ENCODE results near the gene PCDHA2.
"Not testable (repeated sequence)": the region's sequence is repeated elsewhere in the genome, so short reads cannot be mapped to it uniquely, and the experiment has no call there.

Gene PCDHA2

DNA sequence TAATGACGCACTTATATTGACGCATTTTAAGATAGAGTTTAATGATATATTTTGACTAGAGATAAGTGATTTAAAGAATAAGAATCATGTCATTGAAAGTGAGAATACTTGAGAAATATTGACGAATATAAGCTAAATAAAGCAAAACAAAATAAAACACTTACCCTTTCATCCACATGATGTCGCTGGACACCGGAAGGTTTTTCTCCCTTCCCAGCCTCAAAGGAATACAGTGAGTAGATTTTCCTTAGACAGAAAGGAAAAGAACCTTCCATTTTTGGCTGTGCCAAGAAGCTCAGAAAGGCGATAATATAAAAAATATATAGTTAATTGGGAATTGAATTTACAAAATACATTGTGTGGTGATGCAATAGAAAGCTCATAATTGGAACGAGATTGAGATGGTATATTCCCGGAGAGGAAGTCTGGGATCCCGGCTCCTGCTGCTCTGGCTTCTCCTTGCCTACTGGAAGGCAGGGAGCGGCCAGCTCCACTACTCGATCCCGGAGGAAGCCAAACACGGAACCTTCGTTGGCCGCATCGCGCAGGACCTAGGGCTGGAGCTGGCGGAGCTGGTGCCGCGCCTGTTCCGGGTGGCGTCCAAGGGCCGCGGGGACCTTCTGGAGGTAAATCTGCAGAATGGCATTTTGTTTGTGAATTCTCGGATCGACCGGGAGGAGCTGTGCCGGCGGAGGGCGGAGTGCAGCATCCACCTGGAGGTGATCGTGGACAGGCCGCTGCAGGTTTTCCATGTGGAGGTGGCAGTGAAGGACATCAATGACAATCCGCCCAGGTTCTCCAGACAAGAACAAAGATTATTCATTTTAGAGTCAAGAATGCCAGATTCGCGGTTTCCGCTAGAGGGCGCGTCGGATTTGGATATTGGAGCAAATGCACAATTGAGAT lies 27.0 kb downstream of the PCDHA2 start, which contains the start of gene PCDHA5:
PCDHA5 (plus strand) TSS at position 239 of the 906 bp plus-strand sequence.
- no peak for FAIRE-seq

DNA sequence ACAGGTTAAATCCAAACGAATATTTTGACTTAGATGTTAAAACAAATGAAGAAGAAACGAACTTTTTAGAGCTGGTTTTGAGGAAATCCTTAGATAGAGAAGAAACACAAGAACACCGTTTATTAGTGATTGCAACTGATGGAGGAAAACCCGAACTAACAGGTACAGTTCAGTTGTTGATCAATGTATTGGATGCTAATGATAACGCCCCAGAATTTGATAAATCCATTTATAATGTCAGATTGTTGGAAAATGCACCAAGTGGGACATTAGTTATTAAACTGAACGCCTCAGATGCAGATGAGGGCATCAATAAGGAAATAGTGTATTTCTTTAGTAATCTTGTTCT lies 27.6 kb downstream of the PCDHA2 start:
- FAIRE-seq, result no peak

DNA sequence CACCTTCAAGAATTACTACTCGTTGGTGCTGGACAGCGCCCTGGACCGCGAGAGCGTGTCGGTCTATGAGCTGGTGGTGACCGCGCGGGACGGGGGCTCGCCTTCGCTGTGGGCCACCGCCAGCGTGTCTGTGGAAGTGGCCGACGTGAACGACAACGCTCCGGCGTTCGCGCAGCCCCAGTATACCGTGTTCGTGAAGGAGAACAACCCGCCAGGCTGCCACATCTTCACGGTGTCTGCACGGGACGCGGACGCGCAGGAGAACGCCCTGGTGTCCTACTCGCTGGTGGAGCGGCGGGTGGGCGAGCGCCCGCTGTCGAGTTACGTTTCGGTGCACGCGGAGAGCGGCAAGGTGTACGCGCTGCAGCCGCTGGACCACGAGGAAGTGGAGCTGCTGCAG lies 28.3 kb downstream of the PCDHA2 start:
- FAIRE-seq, result not testable (repeated sequence)

DNA sequence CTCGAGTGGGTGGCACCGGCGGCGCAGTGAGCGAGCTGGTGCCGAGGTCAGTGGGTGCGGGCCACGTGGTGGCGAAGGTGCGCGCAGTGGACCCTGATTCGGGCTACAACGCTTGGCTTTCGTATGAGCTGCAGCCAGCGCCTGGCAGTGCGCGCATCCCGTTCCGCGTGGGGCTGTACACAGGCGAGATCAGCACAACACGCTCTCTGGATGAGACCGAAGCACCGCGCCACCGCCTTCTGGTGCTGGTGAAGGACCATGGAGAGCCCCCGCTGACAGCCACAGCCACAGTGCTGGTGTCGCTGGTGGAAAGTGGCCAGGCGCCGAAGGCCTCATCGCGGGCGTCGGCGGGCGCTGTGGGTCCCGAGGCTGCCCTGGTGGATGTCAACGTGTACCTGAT lies 28.8 kb downstream of the PCDHA2 start:
- no peak for FAIRE-seq

DNA sequence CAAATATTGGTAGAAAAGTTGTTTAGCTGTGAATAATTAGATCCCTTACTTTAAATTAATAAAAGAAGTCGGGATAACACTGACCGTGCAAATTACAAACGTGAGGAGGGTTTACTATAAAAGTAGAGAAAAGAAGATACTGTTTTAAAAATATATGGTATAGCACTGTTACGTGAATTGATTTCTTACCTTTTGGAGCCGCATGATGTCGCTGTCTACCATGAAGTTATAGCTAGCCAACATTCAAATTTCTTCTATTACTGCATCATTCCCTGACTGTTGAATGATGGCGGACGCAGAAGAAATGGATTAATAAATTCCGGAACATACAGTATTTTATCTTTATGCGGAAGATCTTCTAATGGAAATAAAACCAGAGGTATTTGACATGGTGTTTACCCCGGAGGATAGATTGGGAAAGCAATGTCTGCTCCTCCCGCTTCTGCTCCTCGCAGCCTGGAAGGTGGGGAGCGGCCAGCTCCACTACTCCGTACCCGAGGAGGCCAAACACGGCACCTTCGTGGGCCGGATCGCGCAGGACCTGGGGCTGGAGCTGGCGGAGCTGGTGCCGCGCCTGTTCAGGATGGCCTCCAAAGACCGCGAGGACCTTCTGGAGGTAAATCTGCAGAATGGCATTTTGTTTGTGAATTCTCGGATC lies 33.2 kb downstream of the PCDHA2 start, which contains the start of gene PCDHA6:
PCDHA6 (plus strand) TSS at position 257 of the 658 bp plus-strand sequence; CDS start at position 389, 132 bp downstream.
- FAIRE-seq, result no peak

DNA sequence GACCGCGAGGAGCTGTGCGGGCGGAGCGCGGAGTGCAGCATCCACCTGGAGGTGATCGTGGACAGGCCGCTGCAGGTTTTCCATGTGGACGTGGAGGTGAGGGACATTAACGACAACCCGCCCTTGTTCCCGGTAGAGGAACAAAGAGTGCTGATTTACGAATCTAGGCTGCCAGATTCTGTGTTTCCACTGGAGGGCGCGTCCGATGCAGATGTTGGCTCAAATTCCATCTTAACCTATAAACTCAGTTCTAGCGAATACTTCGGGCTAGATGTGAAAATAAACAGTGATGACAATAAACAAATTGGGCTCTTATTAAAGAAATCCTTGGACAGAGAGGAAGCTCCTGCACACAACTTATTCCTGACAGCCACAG lies 33.7 kb downstream of the PCDHA2 start:
- no peak for FAIRE-seq

DNA sequence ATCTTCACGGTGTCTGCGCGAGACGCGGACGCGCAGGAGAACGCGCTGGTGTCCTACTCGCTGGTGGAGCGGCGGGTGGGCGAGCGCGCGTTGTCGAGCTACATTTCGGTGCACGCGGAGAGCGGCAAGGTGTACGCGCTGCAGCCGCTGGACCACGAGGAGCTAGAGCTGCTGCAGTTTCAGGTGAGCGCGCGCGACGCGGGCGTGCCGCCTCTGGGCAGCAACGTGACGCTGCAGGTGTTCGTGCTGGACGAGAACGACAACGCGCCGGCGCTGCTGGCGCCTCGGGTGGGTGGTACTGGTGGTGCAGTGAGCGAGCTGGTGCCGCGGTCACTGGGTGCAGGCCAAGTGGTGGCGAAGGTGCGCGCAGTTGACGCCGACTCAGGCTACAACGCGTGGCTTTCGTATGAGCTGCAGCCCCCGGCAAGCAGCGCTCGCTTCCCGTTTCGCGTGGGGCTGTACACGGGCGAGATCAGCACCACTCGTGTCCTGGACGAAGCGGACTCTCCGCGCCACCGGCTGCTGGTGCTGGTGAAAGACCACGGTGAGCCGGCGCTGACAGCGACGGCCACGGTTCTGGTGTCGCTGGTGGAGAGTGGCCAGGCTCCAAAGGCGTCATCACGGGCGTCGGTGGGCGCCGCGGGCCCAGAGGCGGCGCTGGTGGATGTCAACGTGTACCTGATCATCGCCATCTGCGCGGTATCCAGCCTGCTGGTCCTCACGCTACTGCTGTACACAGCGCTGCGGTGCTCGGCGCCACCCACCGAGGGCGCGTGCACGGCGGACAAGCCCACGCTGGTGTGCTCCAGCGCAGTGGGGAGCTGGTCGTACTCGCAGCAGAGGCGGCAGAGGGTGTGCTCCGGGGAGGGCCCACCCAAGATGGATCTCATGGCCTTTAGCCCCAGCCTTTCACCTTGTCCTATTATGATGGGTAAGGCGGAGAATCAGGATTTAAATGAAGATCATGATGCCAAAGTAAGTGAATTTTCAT lies 35.2 kb downstream of the PCDHA2 start:
- FAIRE-seq, result not testable (repeated sequence)

DNA sequence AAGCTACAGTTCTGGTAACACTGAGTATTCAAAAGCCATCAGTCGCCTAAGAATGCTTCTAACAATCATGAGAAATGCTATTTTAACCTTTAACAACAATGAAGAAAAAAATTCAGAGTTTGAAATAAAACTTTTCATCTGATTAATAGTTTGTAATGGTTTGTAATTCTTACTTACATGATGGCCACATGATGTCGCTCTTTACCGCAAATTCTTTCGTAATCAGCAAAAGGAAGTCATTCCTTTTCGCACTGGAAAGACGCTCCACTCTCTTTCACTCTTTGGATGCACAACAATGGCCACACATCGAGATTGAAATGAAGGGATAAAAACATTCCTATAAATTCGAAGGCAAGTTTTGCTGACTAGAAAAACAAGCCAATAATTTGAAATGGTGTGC lies 39.3 kb downstream of the PCDHA2 start, which contains the start of gene PCDHA7:
PCDHA7 (plus strand) TSS at position 277 of the 400 bp plus-strand sequence; CDS start at position 392, 115 bp downstream.
- no peak for FAIRE-seq

DNA sequence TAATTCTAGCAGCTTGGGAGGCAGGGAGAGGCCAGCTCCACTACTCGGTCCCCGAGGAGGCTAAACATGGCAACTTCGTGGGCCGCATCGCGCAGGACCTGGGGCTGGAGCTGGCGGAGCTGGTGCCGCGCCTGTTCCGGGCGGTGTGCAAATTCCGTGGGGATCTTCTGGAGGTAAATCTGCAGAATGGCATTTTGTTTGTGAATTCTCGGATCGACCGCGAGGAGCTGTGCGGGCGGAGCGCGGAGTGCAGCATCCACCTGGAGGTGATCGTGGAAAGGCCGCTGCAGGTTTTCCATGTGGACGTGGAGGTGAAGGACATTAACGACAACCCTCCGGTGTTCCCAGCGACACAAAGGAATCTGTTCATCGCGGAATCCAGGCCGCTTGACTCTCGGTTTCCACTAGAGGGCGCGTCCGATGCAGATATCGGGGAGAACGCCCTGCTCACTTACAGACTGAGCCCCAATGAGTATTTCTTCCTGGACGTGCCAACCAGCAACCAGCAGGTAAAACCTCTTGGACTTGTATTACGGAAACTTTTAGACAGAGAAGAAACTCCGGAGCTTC lies 39.9 kb downstream of the PCDHA2 start:
- FAIRE-seq, result not testable (repeated sequence)

DNA sequence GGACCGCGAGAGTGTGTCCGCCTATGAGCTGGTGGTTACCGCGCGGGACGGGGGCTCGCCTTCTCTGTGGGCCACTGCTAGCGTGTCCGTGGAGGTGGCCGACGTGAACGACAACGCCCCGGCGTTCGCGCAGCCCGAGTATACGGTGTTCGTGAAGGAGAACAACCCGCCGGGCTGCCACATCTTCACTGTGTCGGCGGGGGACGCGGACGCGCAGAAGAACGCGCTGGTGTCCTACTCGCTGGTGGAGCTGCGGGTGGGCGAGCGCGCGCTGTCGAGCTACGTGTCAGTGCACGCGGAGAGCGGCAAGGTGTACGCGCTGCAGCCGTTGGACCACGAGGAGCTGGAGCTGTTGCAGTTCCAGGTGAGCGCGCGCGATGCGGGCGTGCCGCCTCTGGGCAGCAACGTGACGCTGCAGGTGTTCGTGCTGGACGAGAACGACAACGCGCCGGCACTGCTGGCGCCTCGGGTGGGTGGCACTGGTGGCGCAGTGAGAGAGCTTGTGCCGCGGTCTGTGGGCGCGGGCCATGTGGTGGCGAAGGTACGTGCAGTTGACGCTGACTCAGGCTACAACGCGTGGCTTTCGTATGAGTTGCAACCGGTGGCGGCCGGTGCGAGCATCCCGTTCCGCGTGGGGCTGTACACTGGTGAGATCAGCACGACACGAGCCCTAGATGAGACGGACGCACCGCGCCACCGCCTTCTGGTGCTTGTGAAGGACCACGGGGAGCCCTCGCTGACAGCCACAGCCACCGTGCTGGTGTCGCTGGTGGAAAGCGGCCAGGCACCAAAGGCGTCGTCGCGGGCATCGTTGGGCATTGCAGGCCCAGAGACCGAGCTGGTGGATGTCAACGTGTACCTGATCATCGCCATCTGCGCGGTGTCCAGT lies 41.2 kb downstream of the PCDHA2 start:
- no peak for FAIRE-seq

DNA sequence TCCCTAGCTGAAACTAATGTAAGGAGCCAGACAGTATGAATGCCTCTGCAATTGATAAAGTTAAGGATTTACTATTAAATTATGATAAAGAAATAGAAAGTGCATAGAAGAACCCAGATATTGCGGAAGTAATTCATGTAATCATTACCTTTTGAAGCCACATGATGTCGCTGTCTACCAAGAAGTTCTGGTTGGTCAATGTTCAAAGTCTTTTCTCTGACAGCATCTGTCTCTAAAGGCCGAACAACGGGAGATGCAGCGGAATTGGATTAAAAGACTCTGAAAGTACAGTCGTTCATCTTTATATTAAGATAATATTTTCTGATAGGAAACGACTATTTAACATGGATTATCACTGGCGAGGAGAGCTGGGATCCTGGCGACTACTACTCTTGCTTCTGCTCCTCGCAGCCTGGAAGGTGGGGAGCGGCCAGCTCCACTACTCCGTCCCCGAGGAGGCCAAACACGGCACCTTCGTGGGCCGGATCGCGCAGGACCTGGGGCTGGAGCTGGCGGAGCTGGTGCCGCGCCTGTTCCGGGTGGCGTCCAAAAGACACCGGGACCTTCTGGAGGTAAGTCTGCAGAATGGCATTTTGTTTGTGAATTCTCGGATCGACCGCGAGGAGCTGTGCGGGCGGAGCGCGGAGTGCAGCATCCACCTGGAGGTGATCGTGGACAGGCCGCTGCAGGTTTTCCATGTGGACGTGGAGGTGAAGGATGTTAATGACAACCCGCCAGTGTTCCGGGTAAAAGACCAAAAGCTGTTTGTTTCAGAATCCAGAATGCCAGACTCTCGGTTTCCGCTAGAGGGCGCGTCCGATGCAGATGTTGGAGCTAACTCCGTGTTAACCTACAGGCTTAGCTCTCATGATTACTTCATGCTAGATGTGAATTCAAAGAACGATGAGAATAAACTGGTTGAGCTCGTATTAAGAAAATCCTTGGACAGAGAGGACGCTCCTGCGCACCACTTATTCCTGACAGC lies 46.6 kb downstream of the PCDHA2 start, which contains the start of gene PCDHA8:
PCDHA8 (plus strand) TSS at position 210 of the 985 bp plus-strand sequence; CDS start at position 345, 135 bp downstream.
- no peak for FAIRE-seq

DNA sequence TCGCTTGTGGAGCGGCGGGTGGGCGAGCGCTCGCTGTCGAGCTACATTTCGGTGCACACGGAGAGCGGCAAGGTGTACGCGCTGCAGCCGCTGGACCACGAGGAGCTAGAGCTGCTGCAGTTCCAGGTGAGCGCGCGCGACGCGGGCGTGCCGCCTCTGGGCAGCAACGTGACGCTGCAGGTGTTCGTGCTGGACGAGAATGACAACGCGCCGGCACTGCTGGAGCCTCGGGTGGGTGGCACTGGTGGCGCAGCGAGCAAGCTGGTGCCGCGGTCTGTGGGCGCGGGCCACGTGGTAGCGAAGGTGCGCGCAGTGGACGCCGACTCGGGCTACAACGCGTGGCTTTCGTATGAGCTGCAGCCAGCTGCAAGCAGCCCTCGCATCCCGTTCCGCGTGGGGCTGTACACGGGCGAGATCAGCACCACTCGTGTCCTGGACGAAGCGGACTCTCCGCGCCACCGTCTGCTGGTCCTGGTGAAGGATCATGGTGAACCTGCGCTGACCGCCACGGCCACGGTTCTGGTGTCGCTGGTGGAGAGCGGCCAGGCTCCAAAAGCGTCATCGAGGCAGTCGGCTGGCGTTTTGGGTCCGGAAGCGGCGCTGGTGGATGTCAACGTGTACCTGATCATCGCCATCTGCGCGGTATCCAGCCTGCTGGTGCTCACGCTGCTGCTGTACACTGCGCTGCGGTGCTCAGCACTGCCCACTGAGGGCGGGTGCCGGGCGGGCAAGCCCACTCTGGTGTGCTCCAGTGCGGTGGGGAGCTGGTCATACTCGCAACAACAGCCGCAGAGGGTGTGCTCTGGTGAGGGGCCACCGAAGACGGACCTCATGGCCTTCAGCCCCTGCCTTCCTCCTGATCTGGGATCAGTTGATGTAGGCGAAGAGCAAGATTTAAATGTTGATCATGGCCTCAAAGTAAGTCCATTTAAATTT lies 48.4 kb downstream of the PCDHA2 start:
- no peak for FAIRE-seq
